HG02938 (cell line): ENCODE measurements around the gene ZBTB42.
"Not testable (repeated sequence)": the region's sequence is repeated elsewhere in the genome, so short reads cannot be mapped to it uniquely, and the experiment has no call there.

Experiments
- ATAC-seq: cut with Tn5 transposase; IDR thresholded peaks from one replicate; pipeline ENCODE4 v1.9.1; 2021; ENCODE audit warnings: mild to moderate bottlenecking, moderate library complexity; ENCODE audit not compliant: unreplicated experiment

Gene ZBTB42

GRCh38 chr14:104805941-104806624, 5.2 kb downstream of the ZBTB42 start:
- no peak for ATAC-seq

- ATAC-seq: no peak
Observed at GRCh38 chr14:104806625-104807465, 5.9 kb downstream of the ZBTB42 start.

GRCh38 chr14:104808456-104808855, 7.6 kb downstream of the ZBTB42 start:
- no peak for ATAC-seq

- ATAC-seq: no peak
Observed at GRCh38 chr14:104810316-104810715, 9.4 kb downstream of the ZBTB42 start.

- ATAC-seq: no peak
Observed at GRCh38 chr14:104813286-104813685, 12.4 kb downstream of the ZBTB42 start.

- not testable (repeated sequence) for ATAC-seq
Observed at GRCh38 chr14:104814701-104815100, 13.8 kb downstream of the ZBTB42 start.

- no peak for ATAC-seq
Observed at GRCh38 chr14:104816616-104816884, 15.6 kb downstream of the ZBTB42 start.

GRCh38 chr14:104817930-104818713, 17.2 kb downstream of the ZBTB42 start:
- no peak for ATAC-seq

GRCh38 chr14:104818714-104819161, 17.8 kb downstream of the ZBTB42 start:
- ATAC-seq: no peak

GRCh38 chr14:104819361-104819781, 18.5 kb downstream of the ZBTB42 start:
- ATAC-seq: no peak

- no peak for ATAC-seq
Observed at GRCh38 chr14:104820669-104821228, 19.8 kb downstream of the ZBTB42 start.

GRCh38 chr14:104821229-104821945, 20.5 kb downstream of the ZBTB42 start:
- ATAC-seq: no peak

GRCh38 chr14:104821971-104822608, 21.2 kb downstream of the ZBTB42 start:
- no peak for ATAC-seq

- no peak for ATAC-seq
Observed at GRCh38 chr14:104822821-104823615, 22.1 kb downstream of the ZBTB42 start.

GRCh38 chr14:104824353-104824997, 23.6 kb downstream of the ZBTB42 start:
- ATAC-seq: no peak

GRCh38 chr14:104826189-104826860, 25.4 kb downstream of the ZBTB42 start:
- no peak for ATAC-seq

GRCh38 chr14:104826861-104827176, 25.9 kb downstream of the ZBTB42 start:
- no peak for ATAC-seq
